HS-27A (cell line): ENCODE measurements around the gene PIAS1.
"Not testable (repeated sequence)": the region's sequence is repeated elsewhere in the genome, so short reads cannot be mapped to it uniquely, and the experiment has no call there.

Source experiments
- DNase-seq: peaks from one replicate; pipeline ENCODE4 v3.0.0-alpha.2; 2012; ENCODE audit warnings: low read depth, missing footprints

Gene PIAS1

GRCh38 chr15:68234520-68234919 lies 180.4 kb downstream of the PIAS1 start:
- not testable (repeated sequence) for DNase-seq

GRCh38 chr15:68235022-68235421 lies 180.9 kb downstream of the PIAS1 start:
- no peak for DNase-seq

DNA sequence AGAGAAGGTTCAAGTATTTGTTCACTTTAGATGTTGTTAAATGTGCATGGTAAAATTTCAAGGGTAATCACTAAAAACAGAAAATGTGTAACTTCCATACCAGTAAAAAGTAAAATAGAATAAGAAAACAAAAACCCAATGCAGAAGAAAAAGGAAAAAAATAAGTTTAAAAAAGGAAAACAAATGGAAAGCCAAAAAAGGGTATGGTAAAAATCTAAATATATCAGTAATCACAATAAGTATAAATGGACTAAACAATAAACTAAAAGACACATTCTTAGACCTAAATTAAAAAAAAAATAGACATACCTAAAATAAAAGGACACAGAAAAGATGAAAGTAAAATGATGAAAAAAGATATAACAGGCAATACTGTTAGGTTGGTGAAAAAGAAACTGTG lies 184.9 kb downstream of the PIAS1 start:
- DNase-seq, result no peak

DNA sequence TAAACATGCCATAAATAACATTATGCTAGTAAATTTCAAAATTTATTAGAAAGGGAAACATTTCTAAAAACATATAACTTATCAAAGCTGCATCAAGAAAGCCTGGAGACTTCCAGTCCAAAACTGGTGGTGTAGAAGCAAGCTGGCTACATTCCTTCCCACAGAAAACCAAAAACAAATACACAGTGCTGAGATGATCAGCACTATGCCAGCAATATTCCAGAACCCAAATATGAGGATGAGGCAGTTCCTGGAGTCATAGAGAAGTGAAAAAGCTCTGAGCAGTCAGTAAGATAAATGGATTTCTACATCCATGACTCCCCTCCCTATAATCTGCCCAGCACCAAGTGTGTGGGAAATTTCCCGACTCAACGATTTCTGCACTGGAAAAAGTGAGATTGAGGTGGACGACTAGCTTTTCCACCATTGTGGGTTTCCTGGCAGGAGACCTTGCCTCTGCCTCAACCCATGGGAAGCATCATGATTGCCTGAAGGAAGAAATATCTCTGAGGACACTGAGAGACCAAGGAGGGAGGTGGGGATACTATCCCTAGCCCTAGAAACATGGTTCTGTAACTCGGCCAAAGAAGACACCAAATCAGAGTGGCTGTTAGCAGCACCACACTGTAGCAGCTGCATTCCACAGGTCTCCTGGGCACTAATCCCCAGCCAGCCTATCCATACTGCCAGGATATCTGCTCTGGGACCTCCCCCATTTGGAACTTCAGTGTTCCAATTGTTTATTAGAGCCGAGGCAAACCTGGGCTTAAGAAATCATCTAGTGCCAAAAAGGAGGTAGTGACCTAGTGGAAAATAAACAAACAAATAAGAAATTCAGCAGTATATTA lies 187.2 kb downstream of the PIAS1 start:
- no peak for DNase-seq
